CD4-positive, alpha-beta T cell treated with Interferon gamma for 1 hour (primary cell): ENCODE results near the gene CTCF.

Source experiments
- DNase-seq: peaks from one replicate; pipeline ENCODE4 v3.0.0-alpha.2; 2020

Gene CTCF

DNA sequence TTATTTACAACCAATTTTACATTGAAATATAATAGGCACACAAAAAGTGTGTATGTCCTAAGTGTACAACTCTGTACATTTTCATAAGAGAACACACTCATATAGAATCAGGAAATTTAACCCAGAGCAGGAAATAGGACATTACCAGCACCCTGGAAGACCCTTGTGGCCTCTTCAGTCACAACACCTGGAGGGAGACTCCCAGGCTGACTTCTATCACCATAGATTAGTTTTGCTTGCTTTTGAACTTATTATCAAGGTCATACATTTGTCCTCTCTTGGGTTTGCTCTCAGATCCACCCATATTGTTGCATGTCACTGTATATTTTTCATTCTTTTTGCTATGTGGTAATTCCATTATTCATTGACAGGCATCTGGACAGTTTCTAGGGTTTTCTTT lies 27.9 kb upstream of the CTCF start:
- no peak for DNase-seq

DNA sequence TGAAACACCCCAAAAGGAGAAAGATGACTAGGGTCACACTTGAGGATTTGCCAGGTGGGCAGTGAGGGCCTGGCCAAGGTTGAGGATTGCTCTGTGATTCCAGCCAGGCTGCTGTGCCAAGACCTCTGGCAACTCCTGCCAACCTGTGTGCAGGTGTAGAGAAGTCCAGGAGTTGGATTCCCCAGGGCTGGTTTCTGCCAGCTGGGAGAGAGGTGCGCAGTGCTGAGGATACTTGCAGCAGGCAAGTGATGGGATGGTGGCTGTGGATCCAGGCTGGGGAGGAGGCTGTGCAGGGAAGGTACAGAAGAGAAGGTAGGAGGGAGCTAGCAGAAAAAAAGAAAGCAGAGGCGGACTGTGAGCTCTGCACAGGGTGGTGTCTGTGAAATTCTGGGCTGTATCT lies 27.1 kb upstream of the CTCF start:
- no peak for DNase-seq

DNA sequence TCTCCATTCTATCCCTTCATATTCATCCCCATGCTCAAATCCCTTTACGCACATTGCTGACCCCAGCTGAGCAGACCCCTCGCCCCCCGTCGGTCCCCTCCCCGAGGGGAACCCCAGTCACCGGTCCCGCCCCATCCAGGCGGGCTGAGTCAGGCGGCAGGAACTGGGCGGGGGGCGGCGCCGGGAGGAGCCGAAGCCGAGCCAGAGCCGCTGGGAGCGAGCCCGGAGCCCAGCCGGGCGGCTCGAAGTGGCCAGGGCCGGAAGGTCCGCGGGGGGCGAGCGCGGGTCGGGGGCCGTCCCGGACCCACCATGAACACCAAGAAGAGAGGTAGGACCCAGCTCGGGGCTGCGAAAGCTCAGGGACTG lies 25.1 kb upstream of the CTCF start:
- DNase-seq, result peak; percentile 59

DNA sequence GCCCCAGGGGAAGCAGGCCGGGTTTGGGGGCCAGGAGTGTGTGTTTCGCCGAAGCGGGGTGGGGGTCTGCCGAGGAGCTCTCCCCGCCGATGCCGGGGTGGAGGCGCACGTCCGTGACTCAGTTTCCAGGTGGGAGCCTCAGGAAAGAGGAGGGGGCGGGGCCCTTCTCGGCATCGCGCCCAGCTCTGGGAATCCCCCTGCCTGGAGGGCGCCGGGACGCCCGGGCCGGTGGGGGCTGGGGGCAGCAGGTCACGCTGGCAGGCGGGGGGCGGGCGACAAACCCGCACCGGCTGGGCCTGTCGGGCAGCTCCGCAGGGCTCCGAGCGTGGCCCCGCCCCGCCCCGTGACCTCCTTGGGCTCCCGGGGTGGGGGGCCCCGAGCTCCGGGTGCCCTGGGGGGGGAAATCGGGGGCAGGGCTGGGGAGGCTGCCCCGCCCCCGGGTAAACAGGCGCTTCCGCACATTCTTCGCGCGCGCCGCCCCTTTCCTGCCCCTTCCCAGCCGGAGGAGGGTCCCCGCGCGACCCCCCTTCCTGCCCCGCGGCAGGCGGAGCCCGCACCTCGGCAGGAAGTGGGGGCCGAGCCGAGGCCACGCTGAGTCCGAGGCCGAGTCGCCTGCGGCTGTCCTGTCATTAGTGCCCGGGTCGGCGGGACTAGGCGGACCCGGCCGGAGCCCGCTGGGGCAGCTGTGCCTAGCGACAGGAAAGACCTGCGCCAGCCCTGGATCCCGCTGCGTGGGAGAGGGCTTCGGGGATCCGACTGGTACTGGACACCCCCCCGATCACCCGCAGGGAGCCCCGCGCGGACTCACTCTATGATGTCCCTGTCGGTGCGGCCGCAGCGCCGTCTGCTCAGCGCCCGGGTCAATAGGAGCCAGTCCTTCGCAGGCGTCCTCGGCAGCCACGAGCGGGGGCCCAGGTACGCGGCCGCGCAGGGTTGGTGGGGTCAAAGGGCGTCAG lies 24.4 kb upstream of the CTCF start:
- DNase-seq, result peak; percentile 84

GRCh38 chr16:67538666-67539101 lies 23.6 kb upstream of the CTCF start:
- DNase-seq, result no peak

- no peak for DNase-seq
Measured at GRCh38 chr16:67539271-67539670, 23.1 kb upstream of the CTCF start.

GRCh38 chr16:67539691-67540635 lies 22.4 kb upstream of the CTCF start:
- DNase-seq, result no peak

DNA sequence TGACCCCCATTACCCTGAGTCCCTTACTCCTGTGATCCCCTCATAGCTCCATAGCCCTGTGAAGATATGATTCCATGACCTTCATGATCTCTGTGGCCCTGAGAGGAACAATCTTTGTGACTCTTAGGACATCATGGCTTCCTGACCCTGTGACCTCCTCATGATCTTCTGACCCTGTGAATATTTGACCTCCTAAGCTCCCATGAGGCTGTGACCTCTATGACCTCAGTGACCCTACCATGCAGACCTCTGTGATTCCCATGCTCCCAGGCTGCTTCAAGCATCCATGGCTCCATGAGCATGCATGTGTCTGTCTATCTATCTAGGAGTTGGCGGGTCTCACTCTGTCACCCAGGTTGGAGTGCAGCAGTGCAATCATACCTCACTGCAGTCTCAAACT lies 21.6 kb upstream of the CTCF start:
- DNase-seq, result no peak

GRCh38 chr16:67541391-67542263 lies 20.7 kb upstream of the CTCF start:
- no peak for DNase-seq

DNA sequence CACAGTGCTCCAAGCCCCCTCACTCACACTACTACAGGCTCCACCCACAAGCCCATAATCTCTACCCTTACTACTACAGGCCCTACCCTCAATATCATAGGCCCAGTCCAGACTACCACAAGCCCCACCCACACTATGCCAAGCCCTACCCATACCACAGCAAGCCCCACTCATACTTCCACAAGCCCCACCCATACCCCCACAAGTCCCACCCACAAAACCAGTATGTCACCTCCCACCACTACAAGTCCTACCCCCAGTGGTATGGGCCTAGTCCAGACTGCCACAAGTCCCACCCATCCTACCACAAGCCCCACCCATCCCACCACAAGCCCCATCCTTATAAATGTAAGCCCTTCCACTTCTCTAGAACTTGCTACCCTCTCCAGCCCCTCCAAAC lies 19.9 kb upstream of the CTCF start:
- DNase-seq, result peak; percentile 90

GRCh38 chr16:67543036-67543435 lies 19.3 kb upstream of the CTCF start:
- no peak for DNase-seq

DNA sequence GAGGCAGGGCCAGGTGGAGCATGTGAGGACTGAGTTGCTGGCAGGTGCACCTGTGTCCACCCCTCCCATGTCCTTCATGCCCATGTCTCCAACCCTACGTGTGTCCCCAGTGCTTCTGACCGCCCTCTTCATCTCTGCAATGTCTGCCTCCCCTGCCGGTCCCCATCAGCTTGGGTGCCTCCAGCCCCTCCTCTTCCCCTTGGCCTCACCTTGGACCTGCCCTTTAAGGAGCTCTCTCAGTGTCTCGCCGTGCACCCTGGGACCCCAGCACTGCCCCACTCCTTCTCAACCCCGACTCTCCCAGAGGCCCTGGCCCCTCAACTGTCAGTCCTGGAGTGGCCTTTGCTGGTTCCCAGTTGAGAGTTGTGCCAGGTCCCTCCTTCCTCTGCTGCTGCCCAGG lies 18.7 kb upstream of the CTCF start:
- no peak for DNase-seq

GRCh38 chr16:67544329-67544841 lies 17.9 kb upstream of the CTCF start:
- no peak for DNase-seq

- no peak for DNase-seq
Measured at GRCh38 chr16:67544844-67545664, 17.3 kb upstream of the CTCF start.

DNA sequence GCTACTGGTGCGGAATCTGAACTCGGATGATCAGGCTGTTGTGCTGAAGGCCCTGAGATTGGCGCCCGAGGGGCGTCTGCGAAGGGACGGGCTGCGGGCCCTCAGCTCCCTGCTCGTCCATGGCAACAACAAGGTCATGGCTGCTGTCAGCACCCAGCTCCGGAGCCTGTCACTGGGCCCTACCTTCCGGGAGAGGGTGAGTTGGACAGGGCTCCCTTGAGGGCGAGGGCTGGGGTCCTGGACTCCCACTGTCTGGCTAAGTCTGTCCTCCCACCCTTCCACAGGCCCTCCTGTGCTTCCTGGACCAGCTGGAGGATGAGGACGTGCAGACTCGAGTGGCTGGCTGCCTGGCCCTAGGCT lies 16.7 kb upstream of the CTCF start:
- DNase-seq, result no peak

DNA sequence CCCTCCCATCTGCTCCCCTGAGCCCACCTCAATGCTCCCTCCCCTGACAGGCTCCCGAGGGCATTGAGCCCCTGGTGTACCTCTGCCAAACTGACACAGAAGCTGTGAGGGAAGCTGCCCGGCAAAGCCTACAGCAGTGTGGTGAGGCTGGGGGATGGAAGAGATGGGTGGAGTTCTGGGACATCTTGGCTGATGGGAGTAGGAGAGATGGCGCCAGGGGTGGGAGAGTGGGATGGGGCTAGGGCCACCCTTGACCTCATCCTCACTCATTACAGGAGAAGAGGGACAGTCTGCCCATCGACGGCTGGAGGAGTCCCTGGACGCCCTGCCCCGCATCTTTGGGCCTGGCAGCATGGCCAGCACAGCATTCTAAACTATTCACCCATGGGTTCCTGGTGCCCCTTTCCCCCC lies 16.2 kb upstream of the CTCF start:
- DNase-seq, result no peak

DNA sequence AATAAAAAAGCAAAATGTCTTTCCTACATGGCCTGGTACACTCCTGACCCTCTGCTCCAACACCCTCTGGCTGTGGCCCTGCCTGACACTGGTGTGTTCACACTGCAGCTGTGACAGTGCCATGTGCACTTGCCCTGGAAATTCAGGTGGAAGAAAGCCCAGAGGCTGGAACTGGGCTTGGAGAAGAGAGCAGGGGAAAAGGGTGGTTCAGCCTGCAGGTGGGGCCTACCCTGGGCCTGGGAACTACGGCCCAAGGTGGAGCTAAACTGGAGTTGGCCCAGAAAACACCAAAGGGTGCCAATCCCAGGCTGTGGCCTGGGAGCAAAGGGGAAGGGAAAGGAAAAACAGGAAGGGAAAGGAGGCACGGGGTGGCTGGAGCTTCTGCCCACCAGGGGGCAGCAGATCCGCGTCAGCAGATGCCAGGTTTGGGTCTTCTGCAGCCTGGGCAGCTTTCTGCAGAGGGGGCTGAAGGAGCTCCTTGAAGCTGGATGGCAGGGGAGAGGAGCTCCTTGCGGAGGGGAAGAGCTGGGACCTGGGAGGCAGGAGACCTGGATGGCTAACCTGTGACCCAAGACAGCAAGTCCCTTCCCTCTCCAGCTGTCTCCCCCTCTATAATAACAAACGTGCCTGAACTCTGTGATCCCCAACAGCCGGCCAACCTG lies 15.4 kb upstream of the CTCF start:
- DNase-seq, result peak; percentile 74

- DNase-seq, result peak; percentile 78
Measured at GRCh38 chr16:67547423-67548264, 14.7 kb upstream of the CTCF start.

DNA sequence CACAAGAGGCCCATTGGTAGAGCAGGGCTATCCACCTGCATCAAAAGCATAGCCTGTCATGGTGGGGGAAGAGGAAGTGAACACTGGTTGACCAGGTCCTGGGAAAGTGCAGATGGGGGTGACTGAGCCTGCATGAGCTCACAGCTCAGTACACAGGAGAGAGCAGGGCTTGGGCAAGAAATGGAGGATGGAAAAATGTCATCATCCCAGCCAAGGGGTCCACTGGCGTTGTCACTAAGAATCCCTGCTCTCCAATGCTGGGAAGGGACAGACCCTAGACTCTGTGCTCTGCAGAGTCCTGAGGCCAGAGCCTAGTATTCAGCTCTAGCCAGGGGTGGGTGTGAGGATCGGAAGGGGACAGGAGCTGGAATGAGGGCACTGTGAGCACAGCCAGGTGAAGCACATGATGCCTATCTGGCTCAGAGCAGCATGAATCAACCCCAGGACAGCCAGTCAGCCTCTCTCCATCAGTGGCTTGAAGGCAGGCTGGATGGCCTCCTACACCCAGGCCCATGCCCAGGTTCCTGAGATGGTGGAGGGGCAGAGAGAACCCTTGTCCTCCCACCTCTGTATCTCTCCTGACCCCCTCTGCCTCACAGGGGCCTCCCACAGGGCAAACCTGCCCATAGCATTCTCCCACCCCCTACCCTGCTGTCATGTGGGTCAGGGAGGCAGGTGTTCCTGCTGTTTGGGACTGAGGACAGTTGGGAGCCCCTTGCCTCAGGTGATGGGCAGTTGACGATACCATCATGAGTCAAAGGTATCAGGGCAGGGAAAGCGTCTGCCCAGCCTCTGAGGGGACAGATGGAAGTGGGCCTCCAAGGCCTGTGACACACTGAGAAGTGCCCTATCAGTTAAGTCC lies 13.8 kb upstream of the CTCF start:
- no peak for DNase-seq
